Central memory CD4-positive, alpha-beta T cell (primary cell): Measurements from ENCODE around the gene GDF15.
"Not testable (repeated sequence)": the region's sequence is repeated elsewhere in the genome, so short reads cannot be mapped to it uniquely, and the experiment has no call there.

Experiments used
- DNase-seq: peaks from one replicate; pipeline ENCODE4 v3.0.0; 2022

GDF15 gene

DNA sequence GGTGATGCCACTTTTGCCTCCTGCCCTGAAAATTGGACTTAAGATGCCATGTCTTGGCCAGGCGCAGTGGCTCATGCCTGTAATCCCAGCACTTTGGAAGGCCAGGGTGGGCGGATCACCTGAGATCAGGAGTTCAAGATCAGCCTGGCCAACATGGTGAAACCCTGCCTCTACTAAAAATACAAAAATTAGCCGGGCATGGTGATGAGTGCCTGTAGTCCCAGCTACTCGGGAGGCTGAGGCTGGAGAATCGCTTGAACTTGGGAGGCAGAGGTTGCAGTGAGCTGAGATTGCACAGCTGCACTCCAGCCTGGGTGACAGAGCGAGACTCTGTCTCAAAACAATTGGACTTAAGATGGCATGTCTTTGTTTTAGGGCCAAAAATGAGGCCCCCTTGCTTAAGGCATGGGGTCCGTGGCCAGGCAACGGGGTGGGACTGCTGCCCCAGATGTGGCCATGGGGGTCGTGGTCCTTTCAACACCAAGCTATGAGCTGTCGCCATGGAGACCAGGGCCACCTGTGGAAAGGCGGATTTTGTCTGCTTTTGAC, 21.6 kb upstream of the GDF15 start:
- not testable (repeated sequence) for DNase-seq

DNA sequence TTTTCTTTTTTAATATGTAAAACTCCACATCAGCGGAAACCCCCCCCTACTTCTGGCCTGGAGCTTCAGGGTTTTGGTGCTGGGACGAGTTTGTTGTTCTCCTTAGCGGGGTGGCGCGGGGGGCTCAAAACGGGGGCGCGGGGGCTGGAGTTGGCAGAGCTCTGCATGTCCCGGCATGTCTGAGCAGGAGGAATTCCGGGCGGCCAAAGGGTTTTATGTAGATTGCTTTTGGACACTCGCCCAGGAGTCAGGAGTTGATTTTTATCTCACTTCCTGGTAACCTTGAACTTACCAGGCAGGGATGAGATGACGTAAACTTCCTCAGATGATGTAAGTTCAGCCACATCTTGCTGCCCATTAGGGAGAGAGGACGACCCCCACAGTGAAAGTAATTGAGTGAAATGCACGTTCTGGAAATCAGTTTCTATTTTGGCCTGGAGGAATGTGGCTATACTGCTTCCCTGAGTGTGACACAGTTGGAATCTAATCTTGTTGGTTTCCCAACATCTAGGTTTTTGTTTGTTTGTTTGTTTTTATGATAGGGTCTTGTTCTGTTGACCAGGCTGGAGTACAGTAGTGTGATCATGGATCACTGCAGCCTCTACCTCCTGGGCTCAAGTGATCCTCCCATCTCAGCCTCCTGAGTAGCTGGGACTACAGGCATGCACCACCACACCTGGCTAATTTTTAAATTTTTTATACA, 21.0 kb upstream of the GDF15 start:
- no peak for DNase-seq

DNA sequence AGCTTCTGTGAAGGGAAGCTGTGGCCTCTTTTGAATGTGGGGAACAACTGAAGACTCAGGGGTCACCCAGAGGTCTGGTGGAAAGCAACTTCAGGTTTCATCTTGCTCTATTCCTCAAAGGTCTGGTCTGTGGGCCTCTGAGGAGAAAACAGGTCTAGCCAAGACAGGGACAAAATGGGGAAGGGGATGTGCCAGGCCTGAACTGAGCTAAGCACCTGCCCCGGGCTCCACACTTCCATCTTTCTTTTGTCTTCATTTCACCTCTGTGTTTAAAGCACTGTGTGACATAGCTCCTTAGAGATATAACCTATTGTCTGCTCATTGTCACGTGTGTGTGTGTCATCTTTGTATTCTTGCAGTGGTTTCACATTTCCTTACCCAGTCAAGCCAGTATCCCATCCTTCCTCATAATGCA, 19.9 kb upstream of the GDF15 start:
- no peak for DNase-seq

DNA sequence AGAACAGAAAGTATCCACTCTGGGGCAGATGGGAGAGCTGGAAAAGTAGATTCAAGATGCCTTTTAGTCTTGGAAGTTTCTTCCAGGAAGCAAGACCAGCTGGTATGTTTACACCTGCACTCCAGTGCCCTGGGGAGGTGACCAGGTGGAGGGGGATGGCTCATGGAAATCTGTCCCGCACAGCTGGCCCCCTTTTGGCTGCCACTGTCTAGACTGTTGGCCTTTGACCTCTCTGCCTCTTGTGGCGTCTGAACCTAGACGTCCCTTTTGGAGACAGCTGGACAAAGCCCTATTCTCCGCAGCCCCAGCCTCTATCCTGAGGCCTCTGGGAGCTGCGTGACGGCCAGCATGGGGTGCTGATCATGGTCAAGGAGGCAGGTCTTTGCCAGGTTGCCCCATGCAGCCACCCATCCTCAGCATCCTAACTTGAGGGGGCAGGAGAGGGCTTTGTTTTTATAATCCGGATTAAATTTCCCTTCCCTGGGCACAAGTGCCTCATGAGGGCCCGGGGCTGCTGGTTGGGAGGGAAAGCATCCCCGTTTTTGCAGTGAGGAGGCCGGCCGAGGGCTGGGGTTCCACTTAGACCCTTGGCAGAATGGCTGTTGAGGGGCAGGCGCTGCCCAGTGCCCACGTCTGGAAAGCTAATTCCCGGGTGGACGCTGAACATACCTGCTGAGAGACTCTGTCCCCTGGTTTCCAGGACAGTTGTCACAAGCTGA, 17.3 kb upstream of the GDF15 start:
- DNase-seq, result no peak

DNA sequence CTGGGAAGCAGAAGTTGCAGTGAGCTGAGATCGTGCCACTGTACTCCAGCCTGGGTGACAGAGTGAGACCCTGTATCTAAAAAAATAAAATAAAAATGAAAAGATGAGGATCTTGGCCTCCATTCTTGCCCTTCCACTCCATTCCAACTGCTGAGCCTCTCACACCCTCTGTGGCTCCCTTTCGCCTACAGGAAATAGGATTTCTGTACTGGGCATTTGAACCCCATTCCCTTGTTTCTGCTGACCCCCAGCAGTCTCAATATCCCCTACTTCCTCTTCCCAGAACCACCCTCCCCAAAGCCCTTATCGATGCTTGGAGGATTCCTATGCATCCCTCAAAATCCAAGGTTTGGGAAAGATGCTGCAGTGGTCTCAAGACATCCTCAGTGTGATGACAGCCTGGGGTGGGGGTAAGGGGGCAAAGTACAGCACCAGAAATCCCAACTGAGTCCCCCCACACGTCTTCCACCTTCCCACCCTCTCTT, 12.5 kb upstream of the GDF15 start:
- DNase-seq, result no peak

DNA sequence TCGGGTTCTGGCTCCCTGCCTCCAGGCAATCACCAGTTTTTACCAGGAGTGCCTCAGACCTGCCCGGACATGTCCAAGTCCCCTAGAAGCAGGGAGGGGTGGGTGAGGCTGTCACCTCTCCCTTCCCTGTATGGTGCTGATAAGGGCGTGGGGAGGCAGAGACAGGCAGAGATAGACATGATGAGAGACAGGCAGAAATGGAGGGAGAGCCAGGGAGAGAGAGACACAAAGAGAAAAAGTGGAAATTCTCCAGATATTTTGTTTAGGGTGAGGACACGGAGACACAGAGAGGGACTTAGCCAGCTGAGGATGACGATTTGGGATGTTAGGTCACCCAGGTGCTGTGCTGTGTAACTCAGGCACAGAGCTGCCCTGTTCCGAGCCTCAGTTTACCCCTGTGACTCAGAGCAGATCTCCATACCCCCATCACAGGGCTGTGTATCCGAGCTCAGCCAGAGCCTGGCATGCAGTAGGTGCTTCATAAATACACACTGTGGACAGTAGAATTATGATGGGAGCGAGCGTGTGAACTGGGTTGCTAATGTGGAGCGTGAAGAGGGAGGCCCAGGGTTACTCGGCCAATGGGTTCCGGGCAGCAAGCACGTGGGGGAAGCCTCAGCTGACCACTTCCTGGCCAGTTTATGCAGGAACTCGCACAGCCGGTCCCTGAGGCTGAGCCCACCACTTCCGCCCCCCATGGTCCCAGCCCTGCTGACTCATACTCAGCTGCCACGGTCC, 11.9 kb upstream of the GDF15 start:
- no peak for DNase-seq

DNA sequence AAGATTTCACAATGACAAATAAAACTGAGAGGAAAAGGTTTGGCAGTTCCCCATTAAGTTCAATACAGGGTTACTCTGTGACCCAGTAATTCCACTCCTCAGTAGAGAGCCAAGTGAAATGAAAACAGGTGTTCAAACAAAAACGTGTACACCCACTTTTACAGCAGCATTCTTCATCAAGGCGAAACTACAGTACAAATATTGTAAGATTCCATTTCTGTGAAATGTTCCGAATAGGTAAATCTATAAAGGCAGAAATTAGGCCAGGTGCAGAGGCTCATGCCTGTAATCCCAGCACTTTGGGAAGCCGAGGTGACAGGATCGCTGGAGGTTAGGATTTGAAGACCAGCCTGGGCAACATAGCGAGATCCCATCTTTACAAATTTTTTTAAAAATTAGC, 8.9 kb upstream of the GDF15 start:
- DNase-seq, result no peak

DNA sequence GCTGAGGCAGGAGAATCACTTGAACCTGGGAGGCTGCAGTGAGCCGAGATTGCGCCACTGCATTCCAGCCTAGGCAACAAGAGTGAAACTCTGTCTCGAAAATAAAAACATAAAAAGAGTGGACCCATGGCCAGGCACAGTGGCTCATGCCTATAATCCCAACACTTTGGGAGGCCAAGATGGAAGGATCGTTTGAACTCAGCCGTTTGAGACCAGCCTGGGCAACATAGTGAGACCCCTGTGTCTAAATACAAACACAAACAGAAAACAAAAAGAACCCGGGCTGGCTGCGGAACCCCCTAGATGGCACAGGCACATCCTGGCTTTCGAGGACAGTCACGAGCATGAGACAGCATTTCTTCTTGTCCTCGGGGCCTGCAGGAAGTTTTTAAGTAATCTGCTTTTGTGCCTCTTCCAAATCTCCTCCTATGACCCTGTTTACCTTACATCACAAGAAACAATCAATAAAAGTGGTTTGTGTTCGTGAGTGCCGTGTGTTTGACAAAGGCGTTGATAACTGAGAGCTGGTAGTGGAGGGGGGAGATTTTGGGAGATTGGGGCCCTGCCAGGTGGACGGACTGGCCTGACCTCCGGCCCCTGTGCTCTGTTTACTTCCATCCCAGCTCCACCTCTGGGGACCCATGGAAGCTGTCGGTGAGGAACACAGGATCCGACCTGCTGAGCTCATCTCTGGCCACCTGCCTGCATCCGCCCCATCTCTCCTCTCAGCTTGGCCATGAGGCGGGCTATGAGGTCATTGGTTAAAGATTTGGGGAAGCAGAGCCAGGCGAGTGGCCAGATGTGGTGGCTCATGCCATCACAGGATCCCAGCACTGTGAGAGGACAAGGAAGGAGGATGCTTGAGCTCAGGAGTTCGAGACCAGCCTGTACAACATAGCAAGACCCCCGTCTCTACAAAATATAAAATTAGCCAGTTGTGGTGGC, 5.9 kb upstream of the GDF15 start:
- no peak for DNase-seq

DNA sequence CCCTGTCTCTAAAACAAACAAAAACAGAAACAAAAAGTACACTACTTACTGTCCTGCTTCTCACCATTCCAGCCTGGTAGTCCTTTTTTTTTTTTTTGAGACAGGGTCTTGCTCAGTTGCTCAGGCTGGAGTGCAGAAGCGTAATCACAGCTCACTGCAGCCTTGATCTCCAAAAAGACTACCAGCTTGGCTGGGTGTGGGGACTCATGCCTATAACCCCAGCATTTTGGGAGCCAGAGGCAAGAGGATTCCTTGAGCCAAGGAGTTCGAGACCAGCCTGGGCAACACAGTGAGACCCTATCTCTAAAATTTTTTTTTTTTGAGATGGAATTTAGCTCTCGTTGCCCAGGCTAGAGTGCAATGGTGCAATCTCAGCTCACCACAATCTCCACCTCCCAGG, 5.1 kb upstream of the GDF15 start:
- no peak for DNase-seq

DNA sequence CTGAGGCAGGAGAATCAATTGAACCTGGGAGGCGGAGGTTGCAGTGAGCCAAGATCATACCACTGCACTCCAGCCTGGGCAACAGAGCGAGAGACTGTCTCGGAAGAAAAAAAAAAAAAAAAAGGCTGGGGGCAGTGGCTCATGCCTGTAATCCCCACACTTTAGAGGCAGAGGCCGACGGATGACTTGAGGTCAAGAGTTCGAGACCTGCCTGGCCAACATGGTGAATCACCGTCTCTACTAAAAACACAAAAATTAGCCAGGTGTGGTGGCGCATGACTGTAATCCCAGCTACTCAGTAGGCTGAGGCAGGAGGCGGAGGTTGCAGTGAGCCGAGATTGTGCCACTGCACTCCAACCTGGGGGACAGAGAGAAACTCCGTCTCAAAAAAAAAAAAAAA, 2.3 kb upstream of the GDF15 start:
- not testable (repeated sequence) for DNase-seq

DNA sequence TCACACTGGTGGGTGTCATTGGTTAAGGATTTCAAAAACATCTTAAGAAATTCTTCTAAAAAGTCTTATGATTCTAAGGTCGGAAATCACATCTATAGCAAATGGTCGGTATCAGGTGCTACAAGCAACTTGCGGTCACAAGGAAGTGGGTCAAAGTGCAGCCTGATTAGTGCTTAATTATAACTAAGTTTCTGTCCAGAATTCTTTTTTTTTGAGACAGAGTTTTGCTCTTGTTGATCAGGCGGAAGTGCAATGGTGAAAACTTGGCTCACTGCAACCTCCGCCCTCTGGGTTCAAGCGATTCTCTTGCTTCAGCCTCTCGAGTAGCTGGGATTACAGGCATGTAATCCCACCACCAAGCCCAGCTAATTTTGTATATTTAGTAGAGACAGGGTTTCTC, 1.2 kb upstream of the GDF15 start:
- no peak for DNase-seq

DNA sequence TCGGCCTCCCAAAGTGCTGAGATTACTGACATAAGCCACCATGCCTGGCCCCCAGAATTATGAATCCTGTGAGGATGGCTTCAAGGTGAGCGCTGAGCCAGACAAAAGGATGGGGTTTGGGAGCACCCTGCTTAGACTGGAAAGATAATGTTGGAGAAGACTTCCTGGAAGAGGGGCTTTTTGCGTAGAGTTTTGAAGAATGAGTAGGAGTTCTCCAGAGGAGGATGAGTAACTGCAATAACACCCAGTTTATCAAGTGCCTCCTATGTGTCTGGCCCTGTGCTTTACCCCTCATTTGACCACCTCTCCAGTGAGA, 641 bp upstream of the GDF15 start:
- DNase-seq, result no peak

DNA sequence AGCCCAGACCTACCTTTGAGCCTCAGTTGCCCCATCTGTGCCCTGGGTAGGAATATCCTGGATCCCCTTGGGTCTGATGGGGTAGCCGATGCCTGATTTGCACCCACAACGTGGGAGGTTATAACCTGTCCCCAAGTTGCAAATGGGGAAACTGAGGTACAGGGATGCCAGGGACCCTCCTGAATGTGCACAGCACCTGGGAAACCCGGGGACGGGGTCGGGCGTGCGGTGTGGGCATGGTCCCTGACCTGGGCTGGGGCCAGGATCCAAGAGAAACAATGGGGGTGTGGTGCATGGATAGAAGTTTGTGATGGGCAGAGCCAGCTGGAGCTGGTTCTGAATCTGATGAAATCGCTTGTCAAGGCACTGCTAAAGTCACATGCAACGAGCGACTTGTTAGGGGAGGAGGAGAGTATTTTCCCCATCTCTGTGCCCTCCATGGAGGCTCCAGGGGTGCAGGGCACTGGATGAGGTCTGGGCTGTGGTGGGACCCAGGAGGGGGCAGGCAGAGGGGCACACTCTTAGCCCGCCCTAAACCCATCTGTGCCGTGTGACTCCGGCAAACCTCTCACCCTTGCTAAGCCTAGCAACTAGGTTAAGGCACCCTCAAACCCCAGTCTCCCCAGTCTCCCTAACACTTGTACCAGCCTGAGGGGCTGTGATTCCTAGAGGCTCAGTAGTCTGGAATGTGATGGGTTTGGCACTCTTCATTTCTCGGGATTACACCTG, 749 bp downstream of the GDF15 start:
- DNase-seq, result no peak

DNA sequence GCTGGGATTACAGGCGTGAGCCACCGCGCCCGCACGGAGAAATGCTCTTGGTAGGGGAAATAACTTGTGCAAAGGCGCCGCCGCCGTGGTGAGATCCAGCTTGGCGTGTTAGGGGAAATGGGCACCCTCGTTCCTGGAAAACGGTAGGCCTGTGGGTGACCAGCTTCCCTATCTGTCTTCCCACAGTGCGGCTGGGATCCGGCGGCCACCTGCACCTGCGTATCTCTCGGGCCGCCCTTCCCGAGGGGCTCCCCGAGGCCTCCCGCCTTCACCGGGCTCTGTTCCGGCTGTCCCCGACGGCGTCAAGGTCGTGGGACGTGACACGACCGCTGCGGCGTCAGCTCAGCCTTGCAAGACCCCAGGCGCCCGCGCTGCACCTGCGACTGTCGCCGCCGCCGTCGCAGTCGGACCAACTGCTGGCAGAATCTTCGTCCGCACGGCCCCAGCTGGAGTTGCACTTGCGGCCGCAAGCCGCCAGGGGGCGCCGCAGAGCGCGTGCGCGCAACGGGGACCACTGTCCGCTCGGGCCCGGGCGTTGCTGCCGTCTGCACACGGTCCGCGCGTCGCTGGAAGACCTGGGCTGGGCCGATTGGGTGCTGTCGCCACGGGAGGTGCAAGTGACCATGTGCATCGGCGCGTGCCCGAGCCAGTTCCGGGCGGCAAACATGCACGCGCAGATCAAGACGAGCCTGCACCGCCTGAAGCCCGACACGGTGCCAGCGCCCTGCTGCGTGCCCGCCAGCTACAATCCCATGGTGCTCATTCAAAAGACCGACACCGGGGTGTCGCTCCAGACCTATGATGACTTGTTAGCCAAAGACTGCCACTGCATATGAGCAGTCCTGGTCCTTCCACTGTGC, 2.4 kb downstream of the GDF15 start:
- peak; percentile 55 for DNase-seq

DNA sequence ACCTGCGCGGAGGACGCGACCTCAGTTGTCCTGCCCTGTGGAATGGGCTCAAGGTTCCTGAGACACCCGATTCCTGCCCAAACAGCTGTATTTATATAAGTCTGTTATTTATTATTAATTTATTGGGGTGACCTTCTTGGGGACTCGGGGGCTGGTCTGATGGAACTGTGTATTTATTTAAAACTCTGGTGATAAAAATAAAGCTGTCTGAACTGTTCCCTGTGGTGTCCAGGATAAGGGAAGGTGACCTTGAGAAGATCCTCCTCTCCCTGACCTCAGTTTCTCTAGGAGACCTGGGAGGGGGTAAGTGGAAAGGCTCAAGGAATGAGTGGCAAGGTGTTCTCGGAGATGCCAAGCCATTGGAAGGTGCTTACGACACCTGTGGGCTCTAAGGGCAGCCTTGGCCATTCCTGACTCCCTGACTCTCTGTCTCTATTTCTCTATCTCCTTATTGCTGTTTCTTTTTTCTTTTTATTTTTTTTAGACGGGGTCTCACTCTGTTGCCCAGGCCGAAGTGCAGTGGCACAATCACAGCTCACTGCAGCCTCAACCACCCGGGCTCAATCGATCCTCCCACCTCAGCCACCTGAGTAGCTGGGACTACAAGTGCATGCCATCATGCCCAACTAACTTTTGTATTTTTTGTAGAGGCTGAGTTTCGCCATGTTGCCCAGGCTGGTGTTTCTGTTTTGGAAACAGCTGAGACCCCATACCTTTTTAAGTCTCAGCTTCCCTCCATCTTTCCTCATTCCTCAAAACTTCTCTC, 3.2 kb downstream of the GDF15 start:
- no peak for DNase-seq

DNA sequence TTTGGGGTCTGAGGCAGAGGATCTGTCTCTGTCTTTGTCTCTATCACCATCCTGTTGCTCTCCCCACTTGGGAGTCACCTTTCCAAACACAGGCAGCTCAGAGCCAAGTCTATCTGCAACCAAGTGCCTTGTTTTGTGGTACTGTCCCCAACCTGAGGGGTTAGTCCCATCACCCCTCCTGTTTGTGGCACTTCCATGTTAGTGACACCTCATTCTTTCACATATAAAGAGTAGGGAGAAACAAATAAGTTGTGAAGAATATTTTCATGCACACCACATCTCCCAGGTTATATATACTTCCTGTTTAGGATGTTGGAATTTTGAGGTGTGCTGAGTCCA, 3.7 kb downstream of the GDF15 start:
- DNase-seq, result no peak

DNA sequence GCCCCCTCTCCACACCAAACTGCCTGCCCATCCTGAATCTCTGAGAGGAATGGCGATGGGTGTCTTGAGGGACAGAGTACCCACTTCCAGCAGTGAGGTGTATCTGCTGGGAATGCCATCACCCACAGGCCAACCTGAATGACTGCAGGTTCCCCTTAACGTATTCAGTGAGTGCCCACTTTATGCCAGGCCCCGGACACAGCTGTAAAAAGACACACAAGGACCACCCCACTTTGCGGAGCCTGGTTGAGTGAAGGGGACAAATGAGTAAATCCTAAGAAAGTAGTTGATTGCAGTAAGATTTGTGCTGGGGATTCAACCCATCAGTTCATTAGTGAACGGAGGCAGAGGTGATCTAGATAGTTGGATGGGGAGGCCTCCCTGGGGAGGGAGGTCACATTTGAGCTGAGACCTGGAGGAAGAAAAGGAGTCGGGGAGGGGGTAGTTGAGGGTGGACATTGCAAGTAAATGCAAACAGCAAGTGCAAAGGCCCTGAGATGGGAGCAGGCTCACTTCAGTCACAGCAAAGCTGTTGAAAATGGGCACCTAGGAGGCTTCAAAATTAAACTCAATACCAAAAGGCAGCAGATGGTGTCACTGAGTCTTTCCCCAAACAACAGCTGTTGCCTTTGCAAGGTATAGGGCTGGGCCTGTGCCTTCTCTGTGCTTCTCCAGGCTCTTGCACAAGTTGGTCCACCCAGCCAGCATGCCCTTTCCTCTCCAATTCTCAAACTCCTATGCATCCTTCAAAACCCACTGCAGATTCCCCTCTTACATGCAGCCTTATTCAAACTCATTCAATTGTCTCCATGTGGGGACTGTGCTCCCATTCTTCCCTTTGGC, 4.3 kb downstream of the GDF15 start:
- no peak for DNase-seq

DNA sequence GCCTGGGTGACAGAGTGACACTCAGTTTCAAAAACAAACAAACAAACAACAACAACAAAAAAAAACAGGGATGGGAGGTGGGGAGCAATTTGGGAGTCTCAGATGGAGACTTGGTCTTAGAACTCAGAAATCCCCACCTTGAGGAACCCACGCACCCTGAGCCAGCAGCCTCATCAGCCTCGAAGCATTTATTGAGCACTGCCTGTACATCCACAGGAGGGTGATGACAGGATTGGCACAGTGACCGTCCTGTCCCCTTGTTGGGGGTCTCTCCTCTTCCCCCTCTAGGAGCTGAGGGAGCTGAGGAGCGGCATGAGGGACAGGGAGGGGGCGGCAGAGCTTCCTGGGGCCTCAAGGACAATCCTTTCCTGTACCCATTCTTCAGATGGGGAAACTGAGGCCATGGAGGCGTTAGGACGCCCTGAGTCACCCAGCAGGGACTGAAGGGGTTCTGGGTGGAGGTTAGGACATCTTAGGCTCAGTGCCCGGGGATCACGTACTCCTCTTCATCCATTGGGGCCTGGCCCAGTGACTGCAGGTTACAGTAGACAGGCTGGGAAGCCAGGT, 5.6 kb downstream of the GDF15 start:
- DNase-seq, result no peak

DNA sequence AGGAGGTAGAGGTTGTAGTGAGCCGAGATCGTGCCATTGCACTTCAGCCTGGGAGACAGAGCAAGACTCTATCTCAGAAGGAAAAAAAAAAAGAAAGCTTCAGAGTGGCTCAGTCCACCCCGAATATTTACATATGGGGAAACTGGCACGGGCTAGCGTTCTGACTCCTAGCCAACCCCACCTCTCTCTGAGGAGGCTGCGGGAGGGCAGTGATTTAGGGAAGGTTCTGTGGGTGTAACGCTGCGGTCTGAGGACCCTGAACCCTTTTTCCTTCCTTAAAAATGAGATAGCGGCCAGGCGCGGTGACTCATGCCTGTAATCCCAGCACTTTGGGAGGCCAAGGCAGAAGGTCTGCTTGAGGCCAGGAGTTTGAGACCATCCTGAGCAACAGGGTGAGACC, 6.5 kb downstream of the GDF15 start:
- no peak for DNase-seq
